ENCODE data around the gene POLA2.

- no peak for TF ChIP-seq ZNF423 (CRISPR knock-in tag; IDR thresholded peaks at IDR 0.05)
- TF ChIP-seq, protein P1, sequence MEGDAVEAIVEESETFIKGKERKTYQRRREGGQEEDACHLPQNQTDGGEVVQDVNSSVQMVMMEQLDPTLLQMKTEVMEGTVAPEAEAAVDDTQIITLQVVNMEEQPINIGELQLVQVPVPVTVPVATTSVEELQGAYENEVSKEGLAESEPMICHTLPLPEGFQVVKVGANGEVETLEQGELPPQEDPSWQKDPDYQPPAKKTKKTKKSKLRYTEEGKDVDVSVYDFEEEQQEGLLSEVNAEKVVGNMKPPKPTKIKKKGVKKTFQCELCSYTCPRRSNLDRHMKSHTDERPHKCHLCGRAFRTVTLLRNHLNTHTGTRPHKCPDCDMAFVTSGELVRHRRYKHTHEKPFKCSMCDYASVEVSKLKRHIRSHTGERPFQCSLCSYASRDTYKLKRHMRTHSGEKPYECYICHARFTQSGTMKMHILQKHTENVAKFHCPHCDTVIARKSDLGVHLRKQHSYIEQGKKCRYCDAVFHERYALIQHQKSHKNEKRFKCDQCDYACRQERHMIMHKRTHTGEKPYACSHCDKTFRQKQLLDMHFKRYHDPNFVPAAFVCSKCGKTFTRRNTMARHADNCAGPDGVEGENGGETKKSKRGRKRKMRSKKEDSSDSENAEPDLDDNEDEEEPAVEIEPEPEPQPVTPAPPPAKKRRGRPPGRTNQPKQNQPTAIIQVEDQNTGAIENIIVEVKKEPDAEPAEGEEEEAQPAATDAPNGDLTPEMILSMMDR (IDR thresholded peaks at IDR 0.05) = no peak
- TF ChIP-seq, protein P2, sequence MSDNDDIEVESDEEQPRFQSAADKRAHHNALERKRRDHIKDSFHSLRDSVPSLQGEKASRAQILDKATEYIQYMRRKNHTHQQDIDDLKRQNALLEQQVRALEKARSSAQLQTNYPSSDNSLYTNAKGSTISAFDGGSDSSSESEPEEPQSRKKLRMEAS (CRISPR knock-in tag; IDR thresholded peaks at IDR 0.05) = no peak
- TF ChIP-seq NFYB (CRISPR knock-in tag; conservative IDR thresholded peaks at IDR 0.05; ENCODE audit: low read depth) = no peak
- TF ChIP-seq ZNF263 (CRISPR knock-in tag; IDR thresholded peaks at IDR 0.05; ENCODE audit: low read depth) = no peak
- TF ChIP-seq, protein P3, sequence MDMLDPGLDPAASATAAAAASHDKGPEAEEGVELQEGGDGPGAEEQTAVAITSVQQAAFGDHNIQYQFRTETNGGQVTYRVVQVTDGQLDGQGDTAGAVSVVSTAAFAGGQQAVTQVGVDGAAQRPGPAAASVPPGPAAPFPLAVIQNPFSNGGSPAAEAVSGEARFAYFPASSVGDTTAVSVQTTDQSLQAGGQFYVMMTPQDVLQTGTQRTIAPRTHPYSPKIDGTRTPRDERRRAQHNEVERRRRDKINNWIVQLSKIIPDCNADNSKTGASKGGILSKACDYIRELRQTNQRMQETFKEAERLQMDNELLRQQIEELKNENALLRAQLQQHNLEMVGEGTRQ (CRISPR knock-in tag; IDR thresholded peaks at IDR 0.05) = no peak
- TF ChIP-seq NR2C2 (CRISPR knock-in tag; IDR thresholded peaks at IDR 0.05) = no peak
- TF ChIP-seq FOXP1 (CRISPR knock-in tag; IDR thresholded peaks at IDR 0.05; ENCODE audit: borderline replicate concordance) = no peak
- no peak for TF ChIP-seq SP1 (CRISPR knock-in tag; conservative IDR thresholded peaks at IDR 0.05)
- no peak for TF ChIP-seq ELF4 (CRISPR knock-in tag; IDR thresholded peaks at IDR 0.05; ENCODE audit: low read depth)
- TF ChIP-seq CREB1 (CRISPR knock-in tag; IDR thresholded peaks at IDR 0.05) = no peak
Observed at GRCh38 chr11:65295001-65295400, 33.2 kb downstream of the POLA2 start.
